Adrenal gland (tissue), 12 donors: ENCODE data around the gene RAX2. TPM values are rescaled to one million over a fixed set of nuclear protein-coding genes. Genes with fewer than 3 reads are reported as not detected.

Experiments used
- DNase-seq, 7 donors: peaks; one replicate each; pipeline ENCODE4 v3.0.0-alpha.2; 2019 to 2020
- H3K27ac ChIP-seq, 5 donors: fragments of 200-600 bp; sonication (generic) in 4 of 5; 1 replicate in 3 of 5; 2 replicates in 2 of 5; pipeline versions ENCODE4 v1.5.1 to v1.8.0; 2016 to 2020; ENCODE audit warnings: mild to moderate bottlenecking in 1 of 5
- H3K27me3 ChIP-seq: fragments of 200-600 bp; 2 replicates; pipeline ENCODE4 v1.8.0; 2021
- H3K36me3 ChIP-seq, 2 donors: fragments of 200-600 bp; replicated peaks in 1 of 2; 1 replicate in 1 of 2; 2 replicates in 1 of 2; pipeline versions ENCODE4 v1.5.1 to v1.8.0; 2018 to 2022
- H3K4me1 ChIP-seq, 2 donors: fragments of 200-600 bp; replicated peaks in 1 of 2; 1 replicate in 1 of 2; 2 replicates in 1 of 2; pipeline versions ENCODE4 v1.5.1 to v1.8.0; 2018 to 2021
- H3K4me3 ChIP-seq, 4 donors: fragments of 200-600 bp; sonication (generic) in 3 of 4; one replicate each; pipeline ENCODE4 v1.5.1; 2016 to 2018
- H3K9me3 ChIP-seq, 3 donors: fragments of 200-600 bp; sonication (generic) in 1 of 3; replicated peaks in 1 of 3; 1 replicate in 2 of 3; 2 replicates in 1 of 3; pipeline versions ENCODE4 v1.5.1 to v1.8.0; 2016 to 2021
- POLR2A ChIP-seq, 2 donors: fragments of 450-650 bp; IDR thresholded peaks; one replicate each; pipeline ENCODE4 v1.6.1; 2017; ENCODE audit warnings: antibody characterized with exemption in 2 of 2, mild to moderate bottlenecking in 2 of 2, moderate library complexity in 1 of 2
- WGBS, 4 donors: extraction: QIAGEN DNeasy Blood & Tissue Kit in 2 of 4; methylation state at CpG; one replicate each; pipeline versions ENCODE4 v1.1.5 to v1.1.7; 2013 to 2017; 5-methylcytosine and 5-hydroxymethylcytosine counted together
- intact Hi-C, 2 donors: fragments of 100-400 bp; cut with DNase I; formaldehyde crosslinking; loops; one replicate each; pipeline versions ENCODE4 v1.14.1 to v1.15.0; 2022 to 2023
- polyA plus RNA-seq, 3 donors: library from polyadenylated mRNA; stranded (reverse); fragments of 200-250 nt in 2 of 3; fragments of 350-450 nt in 1 of 3; fragmentation: Illumina TruSeq in 1 of 3; extraction: RNeasy Lipid Tissue Mini Kit (QIAGEN cat#74804) in 1 of 3; gene quantifications; one replicate each; pipeline ENCODE4 v1.2.3, GENCODE V29; 2013 to 2014
- total RNA-seq, 9 donors: library from RNA; depleted of rRNA in 4 of 9; stranded (reverse); fragments of >200 nt in 4 of 9; fragments of 120-200 nt in 1 of 9; fragmentation: NEBNext Ultra II Directional in 1 of 9; extraction: Animal tissue kit (Norgen Biotek cat#: 25700) in 1 of 9; gene quantifications; one replicate each; pipeline versions ENCODE4 v1.1.0 to v1.2.4, GENCODE V29; 2013 to 2023
- TF ChIP-seq, protein P1 (sequence below), 6 experiments: fragments of 450-650 bp in 4 of 6; fragments of 200-600 bp in 2 of 6; sonication (generic) in 1 of 6; IDR thresholded peaks; 1 replicate in 5 of 6; 2 replicates in 1 of 6; pipeline versions ENCODE4 v1.5.1 to v1.8.0; 2016 to 2021; ENCODE audit warnings: antibody characterized with exemption in 6 of 6, mild to moderate bottlenecking in 2 of 6, moderate library complexity in 1 of 6
- donor health status: healthy with polysubstance abuse.
- donor health status: Bipolar disorder and iron deficiency.
- donor health status: DM: yes; HTN: yes; CAD: no.
- donor health status: DM: no; HTN: no; CAD: no.
- donor health status: DM: no; HTN: no; CAD: no.
- donor health status: DM: yes; HTN: yes; CAD: no.

Gene RAX2
- total and polyA plus RNA-seq, 12 donors: not detected

DNA sequence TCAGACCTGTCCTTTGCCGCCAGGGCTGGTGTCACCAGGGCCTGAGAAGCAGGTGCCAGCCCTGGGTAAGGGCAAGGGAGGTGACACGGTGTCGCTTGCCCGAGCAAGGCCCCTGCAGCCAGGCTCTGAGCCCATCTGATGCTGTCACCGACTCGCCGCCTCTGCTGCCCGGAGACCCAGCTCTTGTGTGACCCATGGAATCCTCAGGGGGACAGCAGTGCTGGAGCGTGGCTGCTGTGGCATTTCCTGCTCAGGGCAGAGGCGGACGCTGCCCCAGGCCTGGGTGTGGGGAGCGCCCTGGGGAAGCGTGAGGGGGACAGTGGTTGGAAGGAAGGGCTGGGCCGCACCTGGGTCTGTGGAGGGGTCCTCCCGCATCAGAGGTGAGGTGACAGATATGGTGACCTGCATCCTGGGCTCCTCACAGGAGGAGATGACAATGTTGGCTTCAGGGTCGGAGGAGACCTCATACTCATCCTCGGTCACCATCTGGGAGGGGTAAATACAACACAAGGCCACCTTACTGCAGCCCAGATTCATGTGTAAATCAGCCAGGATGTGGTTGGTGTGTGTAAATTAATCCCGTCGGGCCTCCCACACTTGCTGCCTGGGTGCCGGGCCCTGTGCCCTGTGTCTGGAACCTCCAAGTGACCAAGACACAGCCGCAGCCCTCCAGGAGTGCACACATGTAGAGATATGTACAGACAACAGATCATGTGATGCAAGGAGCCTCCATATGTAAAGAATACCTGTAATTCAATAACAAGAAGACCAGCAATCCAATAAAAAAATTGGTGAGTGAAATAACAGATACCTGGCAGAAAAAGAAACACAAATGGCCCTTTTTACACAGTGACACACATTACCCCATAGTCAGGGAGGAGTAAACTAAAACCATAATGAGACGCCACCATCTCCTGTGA is 41.7 kb upstream of the RAX2 start:
- intact Hi-C loops: no loop called here
- peak overlapping the region in 2 of 5 donors; percentile 40 to 54 for H3K27ac ChIP-seq
- H3K36me3 ChIP-seq: no peaks in the 10 kb centered on the region
- H3K27me3 ChIP-seq: peaks cover 5% of the 10 kb centered on the region
- H3K4me1 ChIP-seq: peaks cover 0 to 3% of the 10 kb centered on the region in 2 donors
- no peak overlapping the region for H3K4me3 ChIP-seq
- WGBS, 4 donors: 78 to 83% (median 81%) methylated on average over 8 to 22 of the region's 22 CpGs
- DNase-seq: no peak
- no peaks in the 10 kb centered on the region for H3K9me3 ChIP-seq
- TF ChIP-seq, protein P1, sequence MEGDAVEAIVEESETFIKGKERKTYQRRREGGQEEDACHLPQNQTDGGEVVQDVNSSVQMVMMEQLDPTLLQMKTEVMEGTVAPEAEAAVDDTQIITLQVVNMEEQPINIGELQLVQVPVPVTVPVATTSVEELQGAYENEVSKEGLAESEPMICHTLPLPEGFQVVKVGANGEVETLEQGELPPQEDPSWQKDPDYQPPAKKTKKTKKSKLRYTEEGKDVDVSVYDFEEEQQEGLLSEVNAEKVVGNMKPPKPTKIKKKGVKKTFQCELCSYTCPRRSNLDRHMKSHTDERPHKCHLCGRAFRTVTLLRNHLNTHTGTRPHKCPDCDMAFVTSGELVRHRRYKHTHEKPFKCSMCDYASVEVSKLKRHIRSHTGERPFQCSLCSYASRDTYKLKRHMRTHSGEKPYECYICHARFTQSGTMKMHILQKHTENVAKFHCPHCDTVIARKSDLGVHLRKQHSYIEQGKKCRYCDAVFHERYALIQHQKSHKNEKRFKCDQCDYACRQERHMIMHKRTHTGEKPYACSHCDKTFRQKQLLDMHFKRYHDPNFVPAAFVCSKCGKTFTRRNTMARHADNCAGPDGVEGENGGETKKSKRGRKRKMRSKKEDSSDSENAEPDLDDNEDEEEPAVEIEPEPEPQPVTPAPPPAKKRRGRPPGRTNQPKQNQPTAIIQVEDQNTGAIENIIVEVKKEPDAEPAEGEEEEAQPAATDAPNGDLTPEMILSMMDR (IDR thresholded peaks at IDR 0.05): no peak
- no peak for TF ChIP-seq POLR2A (IDR thresholded peaks at IDR 0.05)

DNA sequence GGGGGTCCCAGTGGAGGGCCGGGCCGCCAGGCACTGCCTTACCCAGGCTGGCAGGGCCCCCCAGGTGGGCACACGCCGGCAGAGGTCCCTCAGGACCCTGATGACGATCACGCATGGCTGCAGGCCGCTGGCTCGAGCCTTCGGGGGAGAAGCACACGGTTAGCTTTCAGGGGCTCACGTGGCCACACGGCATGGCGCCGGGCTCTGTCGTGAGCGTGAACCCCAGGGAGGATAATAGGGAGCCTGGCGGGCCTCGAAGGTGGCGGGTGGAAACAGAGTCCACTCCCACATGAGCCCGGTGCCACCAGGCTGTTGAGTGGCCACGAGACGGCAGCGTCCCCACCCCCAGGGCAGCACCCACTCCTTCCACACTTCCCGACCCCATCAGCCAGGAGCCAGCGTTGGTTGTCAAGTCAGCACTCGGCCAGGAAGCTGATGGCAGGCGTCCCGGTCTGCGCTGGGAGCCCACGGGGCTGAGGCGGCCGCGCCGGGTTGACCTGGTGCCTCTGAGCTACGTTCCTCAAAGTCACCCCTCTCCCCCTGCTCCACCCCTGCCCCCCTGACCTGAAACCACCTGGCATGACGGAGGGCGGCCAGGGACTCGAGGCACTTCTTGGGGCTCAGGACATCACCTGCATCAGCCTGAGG is 38.8 kb upstream of the RAX2 start:
- WGBS, 4 donors: 71 to 90% (median 75%) methylated on average over 2 to 38 of the region's 38 CpGs
- peaks cover 5% of the 10 kb centered on the region for H3K27me3 ChIP-seq
- peaks cover 0 to 3% of the 10 kb centered on the region in 2 donors for H3K4me1 ChIP-seq
- peak overlapping the region in 1 of 5 donors; percentile 34 for H3K27ac ChIP-seq
- TF ChIP-seq, protein P1 (IDR thresholded peaks at IDR 0.05): no peak
- TF ChIP-seq POLR2A (IDR thresholded peaks at IDR 0.05): no peak
- H3K36me3 ChIP-seq: no peaks in the 10 kb centered on the region
- H3K9me3 ChIP-seq: no peaks in the 10 kb centered on the region
- H3K4me3 ChIP-seq: no peak overlapping the region
- DNase-seq: peak in 3 of 7 donors; percentile 26 to 34 (median 30)
- intact Hi-C loops: no loop called here

DNA sequence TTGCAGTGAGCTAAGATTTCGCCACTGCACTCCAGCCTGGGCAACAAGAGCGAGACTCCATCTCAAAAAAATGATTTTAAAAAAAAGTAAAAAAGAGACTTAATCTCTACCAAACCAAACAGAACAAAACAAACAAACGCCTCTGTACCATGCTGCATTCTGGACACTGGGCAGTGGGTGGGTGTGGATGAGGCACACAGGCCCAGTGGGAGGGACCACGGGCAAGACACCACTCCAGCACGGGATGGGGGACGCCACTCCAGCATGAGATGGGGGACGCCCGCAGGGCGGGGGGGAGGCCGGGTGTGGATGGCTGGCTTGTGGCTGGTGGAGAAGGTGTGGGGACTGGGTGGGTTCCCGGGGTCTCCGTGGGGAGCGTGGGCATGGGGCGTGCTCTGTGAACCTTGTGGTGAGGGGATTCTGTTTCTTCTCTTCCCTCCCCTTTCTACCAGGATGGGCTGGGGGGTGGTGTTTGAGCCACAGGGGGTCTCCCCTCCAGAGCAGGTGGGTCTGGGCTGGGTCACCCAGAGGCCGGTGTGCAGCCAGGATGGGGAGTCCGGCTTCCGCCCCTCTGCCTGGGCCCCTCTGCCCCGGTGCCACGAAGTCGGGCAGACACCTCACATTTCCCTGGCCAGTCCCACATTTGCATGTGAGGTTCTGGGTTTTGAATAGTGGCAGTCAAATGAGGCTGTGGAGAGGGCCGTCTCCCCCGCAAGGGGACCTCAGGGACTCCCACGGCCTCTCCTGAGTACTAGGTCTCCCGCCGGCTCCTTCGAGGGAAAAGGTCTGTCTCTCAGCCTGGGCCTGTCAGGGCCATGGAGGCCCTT is 38.1 kb upstream of the RAX2 start:
- no peak overlapping the region for H3K27ac ChIP-seq
- H3K4me1 ChIP-seq: peaks cover 0 to 3% of the 10 kb centered on the region in 2 donors
- H3K4me3 ChIP-seq: no peak overlapping the region
- TF ChIP-seq, protein P1 (IDR thresholded peaks at IDR 0.05): no peak
- TF ChIP-seq POLR2A (IDR thresholded peaks at IDR 0.05): no peak
- H3K27me3 ChIP-seq: peaks cover 5% of the 10 kb centered on the region
- intact Hi-C loops: no loop called here
- no peaks in the 10 kb centered on the region for H3K9me3 ChIP-seq
- no peak for DNase-seq
- 72 to 77% (median 75%) methylated on average over 10 to 26 of the region's 26 CpGs for WGBS, 4 donors
- H3K36me3 ChIP-seq: no peaks in the 10 kb centered on the region
